ENCODE measurements around the gene RNU7-1. TPM values are rescaled to one million over a fixed set of nuclear protein-coding genes. Genes with fewer than 3 reads are reported as not detected.

The RNU7-1 gene
- total and polyA plus RNA-seq, 2 experiments from 2014 or later, result not detected

DNA sequence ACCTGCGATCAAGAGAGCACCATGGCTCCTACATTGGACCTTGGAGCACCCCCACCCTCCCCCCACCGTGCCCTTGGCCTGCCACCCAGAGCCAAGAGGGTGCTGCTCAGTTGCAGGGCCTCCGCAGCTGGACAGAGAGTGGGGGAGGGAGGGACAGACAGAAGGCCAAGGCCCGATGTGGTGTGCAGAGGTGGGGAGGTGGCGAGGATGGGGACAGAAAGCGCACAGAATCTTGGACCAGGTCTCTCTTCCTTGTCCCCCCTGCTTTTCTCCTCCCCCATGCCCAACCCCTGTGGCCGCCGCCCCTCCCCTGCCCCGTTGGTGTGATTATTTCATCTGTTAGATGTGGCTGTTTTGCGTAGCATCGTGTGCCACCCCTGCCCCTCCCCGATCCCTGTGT is 1.8 kb upstream of the RNU7-1 start:
- H3K4me2 ChIP-seq (ENCODE audit: unreplicated experiment), result no peak overlapping the region
- WGBS, 2 experiments (ENCODE audit: low coverage in 1 of 2, low lambda C conversion rate in 2 of 2, missing lambda C conversion rate in 2 of 2), result 80 to 81% methylated on average over 6 to 12 of the region's 12 CpGs
- H3K79me2 ChIP-seq (ENCODE audit: insufficient read depth), result peaks cover 17% of the 10 kb centered on the region
- no peak overlapping the region for H3K9ac ChIP-seq
- in situ Hi-C loops (cut with MboI), result loop anchor here (10.0 kb wide), 1 partner anchor 173 kb away; no protein-coding TSS in a partner anchor
- no peak overlapping the region for H3K27ac ChIP-seq
- H3K9me2 ChIP-seq (ENCODE audit: insufficient read depth), result no peaks in the 10 kb centered on the region
- no peak overlapping the region for H3K4me3 ChIP-seq
- no peaks in the 10 kb centered on the region for H3K9me3 ChIP-seq (ENCODE audit: low read depth)
- H4K20me1 ChIP-seq (ENCODE audit: insufficient read depth), result no peaks in the 10 kb centered on the region
- DNase-seq, result no peak
- H3K36me3 ChIP-seq (ENCODE audit: low read depth), result 0 out of 2 replicates have a peak, but pooled peaks cover 5% of the 10 kb centered on the region
- no peaks in the 10 kb centered on the region for H3K27me3 ChIP-seq (replicated peaks; ENCODE audit: insufficient read depth)
- no peak overlapping the region for H2AFZ ChIP-seq
- H3K4me1 ChIP-seq (ENCODE audit: insufficient read depth), result peaks cover 24% of the 10 kb centered on the region
- TF ChIP-seq EZH2 (IDR thresholded peaks at IDR 0.05; ENCODE audit: insufficient read depth, poor library complexity, severe bottlenecking), result no peak
- TF ChIP-seq EZH2phosphoT487 (IDR thresholded peaks at IDR 0.05; ENCODE audit: insufficient read depth, low read depth), result no peak
- peaks cover 51% of the 10 kb centered on the region for H3F3A ChIP-seq (ENCODE audit: insufficient read depth)

DNA sequence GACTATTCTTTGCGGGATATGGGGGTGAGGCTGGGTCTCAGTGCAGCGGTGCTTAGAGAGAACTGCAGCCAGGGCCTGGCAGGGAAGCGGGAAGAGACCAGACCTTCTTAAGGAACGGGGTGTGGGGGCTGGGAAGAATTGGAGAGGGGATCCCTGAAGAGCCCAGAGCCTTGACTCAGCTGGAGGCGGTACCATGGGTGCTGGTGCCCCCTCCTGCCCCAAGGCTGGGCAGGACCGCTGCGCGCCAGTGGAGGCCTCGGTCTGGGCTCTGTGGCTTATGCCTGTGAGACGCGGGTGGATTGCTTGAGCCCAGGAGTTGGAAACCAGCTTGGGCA is 1.3 kb upstream of the RNU7-1 start:
- Histone ChIP-seq H3K9me3 (ENCODE audit: low read depth) (no peaks in the 10 kb centered on the region), H3K9ac (peak overlapping the region; percentile 89), H3F3A (ENCODE audit: insufficient read depth) (peaks cover 51% of the 10 kb centered on the region), H3K9me2 (ENCODE audit: insufficient read depth) (no peaks in the 10 kb centered on the region), H3K36me3 (ENCODE audit: low read depth) (0 out of 2 replicates have a peak, but pooled peaks cover 5% of the 10 kb centered on the region), H2AFZ (no peak overlapping the region), H3K27me3 (replicated peaks; ENCODE audit: insufficient read depth) (no peaks in the 10 kb centered on the region), H3K4me3 (no peak overlapping the region), H3K4me2 (ENCODE audit: unreplicated experiment) (no peak overlapping the region), H3K4me1 (ENCODE audit: insufficient read depth) (peaks cover 20% of the 10 kb centered on the region), H4K20me1 (ENCODE audit: insufficient read depth) (no peaks in the 10 kb centered on the region), H3K79me2 (ENCODE audit: insufficient read depth) (peaks cover 12% of the 10 kb centered on the region; the same call in 1 of the 2 replicates), H3K27ac (peak overlapping the region; percentile 92)
- WGBS, 2 experiments (ENCODE audit: low coverage in 1 of 2, low lambda C conversion rate in 2 of 2, missing lambda C conversion rate in 2 of 2), result 81 to 83% methylated on average over 11 of the region's 11 CpGs
- DNase-seq, result no peak
- in situ Hi-C loops (cut with MboI), result loop anchor here (10.0 kb wide), 1 partner anchor 173 kb away; no protein-coding TSS in a partner anchor
- no peak for TF ChIP-seq EZH2 (IDR thresholded peaks at IDR 0.05; ENCODE audit: insufficient read depth, poor library complexity, severe bottlenecking)
- TF ChIP-seq EZH2phosphoT487 (IDR thresholded peaks at IDR 0.05; ENCODE audit: insufficient read depth, low read depth), result no peak

GRCh38 chr12:6943389-6943721 is 261 bp upstream of the RNU7-1 start:
- H3F3A ChIP-seq (ENCODE audit: insufficient read depth), result peaks cover 51% of the 10 kb centered on the region
- peak overlapping the region; percentile 82 for H3K4me3 ChIP-seq
- H4K20me1 ChIP-seq (ENCODE audit: insufficient read depth), result no peaks in the 10 kb centered on the region
- peak overlapping the region; percentile 92 for H3K27ac ChIP-seq
- H3K9me3 ChIP-seq (ENCODE audit: low read depth), result no peaks in the 10 kb centered on the region
- peak overlapping the region; percentile 11; the same call in 1 of the 2 replicates for H2AFZ ChIP-seq
- H3K36me3 ChIP-seq (ENCODE audit: low read depth), result 0 out of 2 replicates have a peak, but pooled peaks cover 5% of the 10 kb centered on the region
- TF ChIP-seq EZH2phosphoT487 (IDR thresholded peaks at IDR 0.05; ENCODE audit: insufficient read depth, low read depth), result no peak
- no peak for TF ChIP-seq EZH2 (IDR thresholded peaks at IDR 0.05; ENCODE audit: insufficient read depth, poor library complexity, severe bottlenecking)
- H3K4me1 ChIP-seq (ENCODE audit: insufficient read depth), result peaks cover 17% of the 10 kb centered on the region
- no peaks in the 10 kb centered on the region for H3K27me3 ChIP-seq (replicated peaks; ENCODE audit: insufficient read depth)
- WGBS, 2 experiments (ENCODE audit: low coverage in 1 of 2, low lambda C conversion rate in 2 of 2, missing lambda C conversion rate in 2 of 2), result 0 to 2% methylated on average over 13 of the region's 13 CpGs
- no peaks in the 10 kb centered on the region for H3K9me2 ChIP-seq (ENCODE audit: insufficient read depth)
- peaks cover 11% of the 10 kb centered on the region; the same call in 1 of the 2 replicates for H3K79me2 ChIP-seq (ENCODE audit: insufficient read depth)
- in situ Hi-C loops (cut with MboI), result loop anchor here (10.0 kb wide), 1 partner anchor 171 kb away; no protein-coding TSS in a partner anchor
- peak; percentile 96 for DNase-seq
- H3K9ac ChIP-seq, result peak overlapping the region; percentile 89
- H3K4me2 ChIP-seq (ENCODE audit: unreplicated experiment), result peak overlapping the region; percentile 76

GRCh38 chr12:6944381-6945186 is 968 bp downstream of the RNU7-1 start:
- Histone ChIP-seq H3F3A (ENCODE audit: insufficient read depth) (peaks cover 45% of the 10 kb centered on the region), H3K9me3 (ENCODE audit: low read depth) (no peaks in the 10 kb centered on the region), H3K27ac (peak overlapping the region; percentile 92), H3K27me3 (replicated peaks; ENCODE audit: insufficient read depth) (no peaks in the 10 kb centered on the region), H4K20me1 (ENCODE audit: insufficient read depth) (no peaks in the 10 kb centered on the region), H3K79me2 (ENCODE audit: insufficient read depth) (peaks cover 11% of the 10 kb centered on the region; the same call in 1 of the 2 replicates), H3K4me3 (peak overlapping the region; percentile 82), H3K9me2 (ENCODE audit: insufficient read depth) (no peaks in the 10 kb centered on the region), H3K9ac (peak overlapping the region; percentile 89), H2AFZ (peak overlapping the region; percentile 31), H3K4me2 (ENCODE audit: unreplicated experiment) (peak overlapping the region; percentile 76), H3K36me3 (ENCODE audit: low read depth) (0 out of 2 replicates have a peak, but pooled peaks cover under 1% of the 10 kb centered on the region), H3K4me1 (ENCODE audit: insufficient read depth) (peaks cover 17% of the 10 kb centered on the region)
- TF ChIP-seq EZH2 (IDR thresholded peaks at IDR 0.05; ENCODE audit: insufficient read depth, poor library complexity, severe bottlenecking) (no peak), EZH2phosphoT487 (IDR thresholded peaks at IDR 0.05; ENCODE audit: insufficient read depth, low read depth) (no peak)
- DNase-seq, result peak; percentile 97
- in situ Hi-C loops (cut with MboI), result loop anchor here (10.0 kb wide), 1 partner anchor 170 kb away; no protein-coding TSS in a partner anchor
- WGBS, 2 experiments (ENCODE audit: low coverage in 1 of 2, low lambda C conversion rate in 2 of 2, missing lambda C conversion rate in 2 of 2), result 2% methylated on average over 46 to 48 of the region's 48 CpGs
